GM23338 (cell line): ENCODE data around the gene MRPL28. TPM values are rescaled to one million over a fixed set of nuclear protein-coding genes. Genes with fewer than 3 reads are reported as not detected.
"Not testable (repeated sequence)": the region's sequence is repeated elsewhere in the genome, so short reads cannot be mapped to it uniquely, and the experiment has no call there.

Experiments
- ATAC-seq: fragments of 200-7000 bp; cut with Tn5 transposase; 3 replicates; pipeline ENCODE4 v1.9.1; 2020
- DNase-seq: peaks from one replicate; pipeline ENCODE4 v3.0.0-alpha.2; 2015; ENCODE audit warnings: low spot score
- H2AFZ ChIP-seq: fragments of 200-600 bp; sonication (generic); 2 replicates; pipeline ENCODE4 v1.8.0; 2016; ENCODE audit warnings: antibody characterized with exemption, mild to moderate bottlenecking, moderate library complexity
- H3F3A ChIP-seq: fragments of 200-600 bp; sonication (generic); replicated peaks from 2 replicates; pipeline ENCODE4 v1.8.0; 2017; ENCODE audit warnings: antibody characterized with exemption, mixed run types, low read depth
- H3K27ac ChIP-seq: fragments of 200-600 bp; sonication (generic); 2 replicates; pipeline ENCODE4 v1.6.1; 2016; ENCODE audit warnings: low read depth
- H3K27me3 ChIP-seq: fragments of 200-600 bp; sonication (generic); 2 replicates; pipeline ENCODE4 v1.8.0; 2016; ENCODE audit warnings: mild to moderate bottlenecking, mixed run types, moderate library complexity; ENCODE audit not compliant: insufficient read depth
- H3K36me3 ChIP-seq: fragments of 200-600 bp; sonication (generic); 2 replicates; pipeline ENCODE4 v1.8.0; 2016; ENCODE audit warnings: mild to moderate bottlenecking; ENCODE audit not compliant: insufficient read depth
- H3K4me1 ChIP-seq: fragments of 200-600 bp; sonication (generic); 2 replicates; pipeline ENCODE4 v1.8.0; 2016; ENCODE audit warnings: mild to moderate bottlenecking, moderate library complexity; ENCODE audit not compliant: insufficient read depth
- H3K4me2 ChIP-seq: fragments of 200-600 bp; sonication (generic); 2 replicates; pipeline ENCODE4 v1.7.1; 2017; ENCODE audit warnings: mixed run types
- H3K4me3 ChIP-seq: fragments of 200-600 bp; sonication (generic); 2 replicates; pipeline ENCODE4 v1.6.1; 2016; ENCODE audit warnings: mixed run types
- H3K79me2 ChIP-seq: fragments of 200-600 bp; sonication (generic); replicated peaks from 2 replicates; pipeline ENCODE4 v1.8.0; 2017; ENCODE audit warnings: mild to moderate bottlenecking; ENCODE audit not compliant: insufficient read depth
- H3K9me2 ChIP-seq: fragments of 200-600 bp; sonication (generic); 2 replicates; pipeline ENCODE4 v1.8.0; 2017; ENCODE audit not compliant: insufficient read depth
- H4K20me1 ChIP-seq: fragments of 200-600 bp; sonication (generic); replicated peaks from 2 replicates; pipeline ENCODE4 v1.8.0; 2017; ENCODE audit warnings: mild to moderate bottlenecking; ENCODE audit not compliant: insufficient read depth
- H3K27ac Mint-ChIP-seq: 2 replicates; pipeline ENCODE4 v1.8.0; 2020; ENCODE audit warnings: inconsistent platforms, mild to moderate bottlenecking, moderate library complexity, mixed read lengths
- H3K27me3 Mint-ChIP-seq: 3 replicates; pipeline ENCODE4 v1.8.0; 2022; ENCODE audit warnings: low read depth, mild to moderate bottlenecking, moderate library complexity, mixed read lengths, inconsistent platforms; ENCODE audit not compliant: insufficient read depth, poor library complexity
- H3K36me3 Mint-ChIP-seq: 3 replicates; pipeline ENCODE4 v1.8.0; 2021; ENCODE audit warnings: low read depth, mild to moderate bottlenecking, inconsistent platforms, moderate library complexity, mixed read lengths
- H3K4me1 Mint-ChIP-seq: 3 replicates; pipeline ENCODE4 v1.8.0; 2020; ENCODE audit warnings: mild to moderate bottlenecking, inconsistent platforms, mixed read lengths
- H3K4me3 Mint-ChIP-seq: 3 replicates; pipeline ENCODE4 v1.8.0; 2021; ENCODE audit warnings: moderate library complexity, mild to moderate bottlenecking, inconsistent platforms, mixed read lengths
- H3K9me3 Mint-ChIP-seq: 3 replicates; pipeline ENCODE4 v1.8.0; 2020; ENCODE audit warnings: moderate library complexity, mild to moderate bottlenecking, inconsistent platforms, mixed read lengths
- CTCF ChIP-seq, 2 experiments: fragments of 200-600 bp in 1 of 2; sonication (generic) in 1 of 2; conservative IDR thresholded peaks; 2 replicates each; pipeline versions ENCODE4 v1.5.1 to v1.6.1; 2016 to 2017; ENCODE audit warnings: antibody characterized with exemption in 2 of 2, low read depth in 2 of 2, mild to moderate bottlenecking in 2 of 2, moderate library complexity in 1 of 2
- JUNB ChIP-seq: IDR thresholded peaks from one replicate; pipeline ENCODE4 v1.6.1; 2016; ENCODE audit warnings: antibody characterized with exemption; ENCODE audit not compliant: unreplicated experiment
- POLR2AphosphoS5 ChIP-seq: IDR thresholded peaks from 2 replicates; pipeline ENCODE4 v1.6.1; 2016; ENCODE audit warnings: antibody characterized with exemption, low read depth
- ZNF114 ChIP-seq: fragments of 250-450 bp; sonication (Bioruptor Pico); IDR thresholded peaks from 2 replicates; pipeline ENCODE4 v1.5.0; 2020; ENCODE audit warnings: mild to moderate bottlenecking, moderate library complexity
- ZNF331 ChIP-seq: fragments of 250-450 bp; sonication (Bioruptor Pico); IDR thresholded peaks from 2 replicates; pipeline ENCODE4 v1.5.0; 2020; ENCODE audit warnings: low read depth, mild to moderate bottlenecking, moderate library complexity
- polyA plus RNA-seq: library from polyadenylated mRNA; unstranded; fragments of >200 nt; fragmentation: Nextera tagmentation; extraction: Ambion mirVana; gene quantifications from 2 replicates; pipeline ENCODE4 v1.2.1, GENCODE V29; 2016
- total RNA-seq: library from RNA; depleted of rRNA; stranded (reverse); fragments of >200 nt; shearing (Covaris generic); gene quantifications from 2 replicates; pipeline ENCODE4 v1.2.3, GENCODE V29; 2014

The MRPL28 gene
- total and polyA plus RNA-seq, 2 experiments from 2014 or later, result 135 to 169 TPM

DNA sequence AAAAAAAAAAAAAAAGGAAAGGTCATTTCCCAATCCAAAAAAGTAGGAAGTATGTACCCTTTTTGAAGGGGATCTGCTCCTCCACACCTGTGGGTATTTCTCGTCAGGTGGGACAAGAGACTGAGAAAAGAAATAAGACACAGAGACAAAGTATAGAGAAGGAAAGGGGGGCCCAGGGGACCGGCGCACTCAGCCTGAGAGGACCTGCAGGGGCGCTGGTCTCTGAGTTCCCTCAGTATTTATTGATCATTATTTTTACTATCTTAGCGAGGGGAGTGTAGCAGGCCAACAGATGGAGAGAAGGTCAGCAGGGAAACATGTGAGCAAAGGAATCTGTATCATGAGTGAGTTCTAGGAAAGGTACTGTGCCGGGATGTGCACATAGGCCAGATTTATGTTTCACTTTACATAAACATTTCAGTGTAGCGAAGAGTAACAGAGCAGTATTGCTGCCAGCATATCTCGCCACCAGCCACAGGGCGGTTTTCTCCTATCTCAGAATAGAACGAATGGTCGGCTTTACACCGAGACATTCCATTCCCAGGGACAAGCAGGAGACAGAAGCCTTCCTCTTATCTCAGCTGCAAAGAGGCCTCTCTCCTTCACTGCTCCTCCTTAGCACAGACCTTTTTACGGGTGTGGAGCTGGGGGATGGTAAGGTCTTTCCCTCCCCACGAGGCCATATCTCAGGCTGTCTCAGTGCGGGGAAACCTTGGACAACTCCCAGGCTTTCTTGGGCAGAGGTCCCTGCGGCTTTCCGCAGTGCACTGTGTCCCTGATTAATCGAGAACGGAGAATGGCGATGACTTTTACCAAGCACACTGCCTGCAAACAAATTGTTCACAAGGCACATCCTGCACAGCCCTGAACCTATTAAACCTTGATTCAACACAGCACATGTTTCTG lies 17.7 kb upstream of the MRPL28 start:
- H3K4me3 Mint-ChIP-seq, H3K4me2 ChIP-seq: not testable (repeated sequence)
- H3K27ac Mint-ChIP-seq, result peak overlapping the region; percentile 87; the same call in 1 of the 2 replicates

GRCh38 chr16:386641-387156 lies 16.4 kb upstream of the MRPL28 start:
- H2AFZ ChIP-seq, result no peak overlapping the region
- no peaks in the 10 kb centered on the region for H3K36me3 ChIP-seq
- no peak for TF ChIP-seq POLR2AphosphoS5
- TF ChIP-seq ZNF331 (CRISPR knock-in tag), result no peak
- peak; percentile 21 to 42; a peak in 3 of 4 replicates for TF ChIP-seq CTCF (conservative IDR thresholded peaks at IDR 0.05; ENCODE audit: low read depth in 2 of 2)
- TF ChIP-seq JUNB, result no peak
- no peak for TF ChIP-seq ZNF114 (CRISPR knock-in tag)
- no peaks in the 10 kb centered on the region for H3K9me2 ChIP-seq
- Mint-ChIP-seq H3K4me3 (no peak overlapping the region), H3K27ac (no peak overlapping the region; the same call in 1 of the 2 replicates), H3K4me1 (peaks cover 42% of the 10 kb centered on the region), H3K27me3 (peaks cover 43% of the 10 kb centered on the region), H3K36me3 (peaks cover 9% of the 10 kb centered on the region; the same call in 1 of the 3 replicates), H3K9me3 (peaks cover 1% of the 10 kb centered on the region; the same call in 2 of the 3 replicates)
- no peaks in the 10 kb centered on the region for H3K27me3 ChIP-seq
- H3K27ac ChIP-seq, result no peak overlapping the region
- ATAC-seq (no peak), DNase-seq (no peak)
- H3K4me2 ChIP-seq, result peak overlapping the region; percentile 35; the same call in 1 of the 2 replicates
- H4K20me1 ChIP-seq, result no peaks in the 10 kb centered on the region
- H3K4me1 ChIP-seq, result peaks cover 35% of the 10 kb centered on the region
- H3K79me2 ChIP-seq, result no peaks in the 10 kb centered on the region
- H3F3A ChIP-seq, result peaks cover 32% of the 10 kb centered on the region
- no peak overlapping the region for H3K4me3 ChIP-seq

More for the DNA sequence above, 17.7 kb upstream of the MRPL28 start:
- Mint-ChIP-seq H3K36me3 (peaks cover 21% of the 10 kb centered on the region; the same call in 2 of the 3 replicates), H3K4me1 (peaks cover 42% of the 10 kb centered on the region), H3K27me3 (peaks cover 43% of the 10 kb centered on the region), H3K9me3 (peaks cover 15% of the 10 kb centered on the region)
- not testable (repeated sequence) for H3K79me2 ChIP-seq, H3K9me2 ChIP-seq, H4K20me1 ChIP-seq, H2AFZ ChIP-seq, H3K27me3 ChIP-seq, DNase-seq, H3K4me3 ChIP-seq, ATAC-seq, H3K36me3 ChIP-seq
- TF ChIP-seq CTCF (conservative IDR thresholded peaks at IDR 0.05; ENCODE audit: low read depth in 2 of 2), result peak in 1 of 2 experiments; percentile 23; a peak in 3 of 4 replicates
- H3F3A ChIP-seq, result peaks cover 27% of the 10 kb centered on the region
- H3K4me1 ChIP-seq, result peaks cover 32% of the 10 kb centered on the region
- H3K27ac ChIP-seq, result peak overlapping the region; percentile 36; the same call in 1 of the 2 replicates
